HG02870 (cell line): ENCODE data around the gene SLIT1.

Experiments used
- ATAC-seq: cut with Tn5 transposase; IDR thresholded peaks from one replicate; pipeline ENCODE4 v1.9.1; 2021; ENCODE audit warnings: mild to moderate bottlenecking, moderate library complexity; ENCODE audit not compliant: unreplicated experiment

Gene SLIT1

DNA sequence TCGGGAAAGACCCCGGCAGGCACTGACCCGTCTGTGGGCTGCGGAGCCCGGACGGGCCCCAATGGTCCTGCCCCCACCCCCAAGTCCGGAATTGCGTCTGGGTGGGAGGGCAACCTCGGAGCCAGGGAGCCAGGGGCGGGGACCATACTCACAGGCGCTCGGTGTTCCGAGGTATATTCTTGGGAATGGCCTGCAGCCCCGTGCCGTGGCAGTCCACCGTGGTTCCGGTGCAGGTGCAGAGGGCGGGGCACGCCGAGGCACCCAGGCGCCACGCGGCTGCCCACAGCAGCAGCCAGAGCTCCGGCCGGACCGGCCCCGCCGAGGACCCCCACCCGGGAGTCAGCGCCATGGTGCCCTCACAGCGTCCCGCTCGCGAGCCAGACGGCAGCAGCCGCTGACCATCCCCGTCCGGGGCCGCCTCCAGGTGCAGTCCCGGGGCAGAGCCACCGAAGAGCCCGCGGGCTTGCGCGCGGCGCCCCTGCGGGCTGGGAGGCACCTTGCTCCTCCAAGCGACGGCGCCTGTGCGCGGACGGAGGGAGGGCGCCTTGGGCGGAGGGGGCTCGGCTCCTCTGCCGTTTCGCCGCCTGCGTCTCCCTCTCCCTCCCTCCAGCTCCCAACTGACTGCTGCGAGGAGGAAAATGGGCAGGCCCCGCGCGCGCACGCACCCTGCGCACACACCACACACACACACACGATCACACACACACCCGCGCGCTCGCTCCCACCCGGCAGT lies at the start of gene SLIT1:
Gene SLIT1 (minus strand): TSS at position 634 of the 733 bp plus-strand sequence. CDS start 285 bp downstream, at position 349.
- no peak for ATAC-seq

DNA sequence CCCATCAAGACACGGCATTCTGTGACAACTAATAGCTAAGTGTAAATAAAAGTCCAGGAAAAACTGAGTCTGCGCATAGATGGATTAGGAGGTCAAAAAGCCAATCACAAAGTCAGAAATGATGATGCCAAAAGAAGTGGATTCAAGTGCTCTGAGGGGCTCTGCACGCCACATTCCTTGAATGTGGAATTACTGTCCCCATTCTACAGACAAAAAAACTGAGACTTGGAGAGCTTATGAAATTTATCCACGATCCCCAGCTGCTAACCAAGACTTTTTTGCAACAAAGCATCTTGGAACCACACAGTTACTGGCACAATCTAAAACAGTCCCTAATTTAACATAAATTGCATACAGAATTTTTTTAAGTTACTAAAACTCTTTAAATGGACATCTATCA lies 49.6 kb upstream of the SLIT1 start:
- ATAC-seq = no peak

DNA sequence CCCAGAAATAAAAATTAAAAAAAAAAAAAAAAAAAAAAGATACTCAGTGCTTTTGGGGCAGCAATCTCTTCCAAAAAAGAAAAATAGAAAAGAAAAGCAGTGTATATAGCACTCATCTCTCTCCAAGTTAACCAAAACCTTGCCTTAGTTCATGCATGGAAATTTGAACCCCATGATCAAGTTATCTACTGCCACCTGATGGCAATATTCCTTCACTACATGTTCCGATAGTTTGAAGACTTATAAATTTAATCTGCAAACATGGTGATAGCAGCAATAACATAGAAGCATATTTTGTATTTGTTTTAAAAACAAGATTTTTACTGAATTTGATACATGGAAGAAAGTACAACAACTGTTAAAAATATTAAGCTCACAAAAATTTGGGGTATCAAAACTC lies 48.6 kb upstream of the SLIT1 start:
- no peak for ATAC-seq

DNA sequence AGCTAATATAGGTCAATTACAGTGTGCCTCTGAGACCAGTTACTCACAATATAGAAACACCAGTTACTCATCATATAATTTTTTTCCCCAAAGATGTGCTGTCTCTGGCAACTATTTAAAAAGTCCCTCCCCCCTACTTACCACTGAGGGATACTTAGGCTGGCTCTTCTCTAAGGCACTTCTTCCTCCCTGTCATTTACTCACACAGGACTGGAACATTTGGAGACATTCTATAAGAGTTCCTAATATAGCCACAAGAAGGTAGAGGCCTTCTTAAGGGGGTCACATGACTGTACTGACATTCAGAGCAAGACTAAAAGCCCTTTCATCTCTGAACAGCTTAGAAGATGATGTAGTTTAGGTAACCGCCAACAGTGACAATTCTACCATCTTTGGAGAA lies 44.4 kb upstream of the SLIT1 start:
- no peak for ATAC-seq

DNA sequence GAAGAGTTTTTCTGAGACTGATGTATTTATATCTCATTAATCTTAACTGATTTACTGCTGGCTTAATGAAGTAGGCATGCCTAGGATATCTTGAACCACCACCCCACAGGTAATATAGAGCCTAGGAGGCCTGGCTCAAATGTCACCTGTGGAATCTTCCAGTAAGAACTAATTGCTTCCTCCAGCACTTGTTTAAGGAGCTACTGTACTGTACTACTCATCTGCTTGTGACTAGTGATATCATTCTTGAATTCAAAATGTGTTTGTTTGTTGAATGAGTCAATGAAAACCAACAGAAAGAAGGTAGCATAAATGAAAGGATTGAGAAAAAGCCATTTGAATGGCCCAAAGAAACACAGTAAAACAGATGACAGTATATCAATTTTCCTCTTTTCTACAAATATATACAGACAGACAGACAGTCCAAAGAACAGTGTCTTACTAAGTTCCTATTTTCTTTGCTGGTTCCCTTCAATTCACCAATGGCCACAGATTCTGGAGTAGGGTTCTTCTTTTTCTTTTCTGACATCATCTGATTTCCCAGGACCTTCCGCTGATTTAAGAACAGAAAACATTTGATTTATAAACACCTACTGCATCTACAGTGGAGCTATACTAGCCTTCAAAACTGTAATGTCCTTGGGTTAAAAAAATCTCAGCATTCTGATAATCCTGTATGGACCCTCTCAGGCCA lies 43.7 kb upstream of the SLIT1 start:
- no peak for ATAC-seq

DNA sequence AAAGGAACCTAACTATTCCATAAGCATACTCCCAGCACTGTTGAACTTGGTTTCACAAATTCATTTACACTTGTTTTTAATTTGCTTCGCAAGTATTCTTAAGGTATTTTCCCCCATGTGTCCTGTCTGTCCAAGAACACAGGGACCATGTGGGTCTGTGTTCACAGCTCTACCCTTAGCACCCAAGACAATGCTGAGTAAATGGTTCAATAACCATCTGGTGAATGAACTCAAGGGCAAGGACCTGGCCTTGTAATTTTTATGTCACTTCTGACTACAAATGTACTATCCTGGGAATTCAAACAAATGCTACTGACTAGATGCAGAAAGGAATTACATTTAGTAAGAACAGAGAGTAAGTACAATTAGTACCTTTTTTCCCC lies 43.0 kb upstream of the SLIT1 start:
- ATAC-seq = no peak

DNA sequence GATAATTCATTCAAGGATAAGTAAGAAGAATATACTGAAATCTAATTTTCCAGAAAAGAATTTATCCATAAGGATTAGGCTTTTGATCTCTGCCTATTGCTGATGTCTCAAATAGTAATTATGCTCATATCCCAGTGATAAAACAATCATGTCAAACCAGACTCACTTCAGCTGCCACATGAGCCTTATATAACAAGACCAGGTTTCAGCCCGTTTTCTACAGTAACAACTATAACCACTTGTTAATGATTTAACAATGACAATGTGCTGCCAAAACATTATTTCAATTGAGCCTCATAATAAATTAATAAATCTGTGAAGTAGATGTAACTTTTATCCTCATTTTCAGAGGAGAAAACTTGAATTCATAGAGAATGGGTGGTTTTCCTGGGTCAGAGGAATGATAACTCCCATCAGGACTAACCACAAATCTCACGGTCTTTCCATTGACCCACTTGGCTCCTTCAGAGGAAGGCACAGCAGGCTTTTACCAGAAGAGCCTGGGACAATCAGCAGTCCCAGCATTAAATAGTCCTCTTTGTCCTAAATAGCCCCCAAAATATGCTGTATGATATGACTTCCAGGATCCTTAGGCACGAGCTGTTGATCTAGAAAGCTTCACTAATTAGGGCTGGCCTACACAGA lies 42.5 kb upstream of the SLIT1 start:
- ATAC-seq = no peak

DNA sequence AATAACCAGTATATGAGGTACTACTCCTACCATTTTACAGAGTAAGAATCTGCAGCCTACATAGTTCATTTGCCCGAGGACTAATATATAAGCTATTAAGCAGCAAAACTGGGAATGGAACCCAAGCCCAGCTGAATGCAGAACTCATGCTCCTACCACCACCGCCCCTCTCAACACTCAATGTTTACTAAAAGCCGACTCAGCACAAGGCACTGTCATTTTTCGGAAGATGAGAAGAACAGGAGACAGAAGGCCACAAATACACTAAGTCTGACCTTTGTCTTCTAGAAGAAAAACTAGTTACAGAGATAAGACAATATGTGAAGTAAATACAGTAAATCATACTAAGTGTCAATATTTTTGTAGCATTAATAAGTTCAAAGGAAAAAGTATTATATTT lies 40.6 kb upstream of the SLIT1 start:
- no peak for ATAC-seq

DNA sequence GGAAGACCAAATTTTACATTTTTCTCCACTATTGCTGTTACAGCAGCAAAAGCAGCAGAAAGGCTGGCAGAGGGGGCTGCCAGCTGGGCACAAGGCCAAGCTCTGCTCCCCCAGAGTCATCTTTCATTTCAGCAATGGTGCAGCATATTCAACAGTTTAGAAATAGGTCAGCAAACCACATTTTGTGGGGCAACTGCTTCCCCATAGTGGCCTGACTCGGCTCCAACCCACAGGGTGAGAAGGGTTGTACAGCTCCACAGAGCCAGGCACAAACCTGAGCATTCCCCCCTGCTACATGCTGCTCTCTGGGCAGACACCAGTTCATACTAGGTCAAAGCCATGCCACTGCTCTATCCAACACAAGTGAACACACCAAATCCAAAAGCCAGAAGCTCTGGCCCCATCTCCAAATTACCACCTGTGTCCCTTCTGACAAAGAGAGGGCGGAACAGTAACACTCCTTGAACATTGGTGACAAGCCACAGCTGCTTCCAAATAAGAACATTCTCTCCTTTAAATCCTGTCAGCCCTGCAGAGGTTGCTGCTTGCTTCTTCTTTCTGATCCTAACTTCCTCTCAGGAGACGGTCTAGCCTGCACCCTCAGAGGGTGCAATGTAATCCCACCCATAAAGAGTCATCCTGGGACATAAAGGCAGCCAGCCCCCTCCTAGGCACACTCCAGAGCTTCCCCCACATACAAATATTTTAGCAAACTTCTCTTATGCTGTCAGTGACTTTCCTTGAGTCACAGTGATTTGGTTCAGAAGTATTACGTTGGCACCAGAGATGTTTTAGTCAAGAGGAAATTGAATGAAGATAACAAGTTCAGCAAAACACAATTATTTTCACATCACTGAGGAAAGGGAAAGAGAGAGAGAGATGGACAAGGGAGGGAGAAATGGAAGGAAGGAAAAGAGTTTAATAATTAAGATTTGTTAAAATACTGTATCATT lies 39.0 kb upstream of the SLIT1 start:
- no peak for ATAC-seq

DNA sequence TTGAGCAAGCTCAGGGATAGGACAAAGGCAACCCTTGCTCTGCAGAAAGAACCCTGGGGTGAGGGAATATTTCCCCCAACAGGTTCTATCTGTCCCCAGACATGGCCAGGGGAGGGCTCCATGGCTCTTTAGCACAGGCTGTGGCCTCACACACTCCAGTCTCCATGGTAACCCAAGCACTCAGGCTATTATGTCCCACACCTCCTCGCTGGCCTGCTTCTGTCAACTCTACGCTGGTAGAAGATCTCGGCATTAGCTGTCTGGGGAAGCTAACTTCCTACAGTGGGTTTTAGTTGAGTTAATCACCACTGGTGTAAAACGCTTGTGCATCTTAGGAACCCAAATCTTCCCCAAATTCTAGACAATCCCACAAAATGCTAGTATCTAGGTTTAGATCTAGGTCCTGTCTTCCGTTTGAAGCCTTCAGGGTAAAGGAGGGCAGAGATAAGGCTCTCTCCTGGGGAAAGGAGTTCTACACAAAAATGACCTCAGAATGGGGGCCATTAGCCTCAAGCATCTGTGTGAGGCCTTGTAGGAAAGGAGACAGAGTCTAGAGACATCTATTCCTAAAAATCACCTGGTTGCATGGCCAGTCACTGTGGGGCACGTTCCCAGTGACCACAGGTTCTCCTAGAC lies 36.7 kb upstream of the SLIT1 start:
- ATAC-seq = no peak

DNA sequence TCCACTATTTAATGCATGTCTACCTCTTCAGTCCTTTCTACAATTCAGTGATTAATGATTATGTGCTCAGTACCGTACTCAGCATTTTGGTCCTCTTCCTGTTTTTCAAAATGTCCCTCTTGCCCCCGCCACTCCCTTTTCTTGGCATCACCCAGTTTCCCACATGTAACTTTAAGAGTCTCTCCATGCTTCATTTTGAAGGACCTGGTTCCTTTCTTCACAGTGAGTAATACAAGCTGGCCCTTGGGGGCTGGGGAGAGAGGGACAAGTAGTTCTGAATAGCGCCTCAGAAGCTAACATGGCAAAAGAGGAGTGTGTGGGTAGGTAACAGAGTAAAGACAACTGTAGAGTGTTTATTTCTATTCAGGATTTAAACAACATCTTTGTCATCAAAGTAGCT lies 34.6 kb upstream of the SLIT1 start:
- ATAC-seq = no peak

DNA sequence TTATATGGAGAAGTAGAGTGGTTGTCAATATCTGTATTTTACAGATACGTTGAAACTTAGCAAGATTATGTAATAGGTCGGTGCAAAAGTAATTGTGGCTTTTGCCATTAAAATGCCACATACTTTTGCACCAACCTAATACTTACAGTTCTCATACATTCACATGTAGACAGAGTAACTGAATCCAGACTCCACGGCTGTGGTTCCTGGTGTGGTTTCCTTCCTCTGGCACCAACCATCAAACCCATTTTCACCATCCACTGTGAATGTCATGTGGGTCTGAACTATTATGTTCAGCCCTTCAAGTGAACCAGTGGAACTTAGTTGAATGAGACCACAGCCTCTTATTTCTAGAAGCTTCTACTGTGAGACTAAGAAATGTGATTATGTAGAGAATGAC lies 31.5 kb upstream of the SLIT1 start:
- ATAC-seq = no peak

DNA sequence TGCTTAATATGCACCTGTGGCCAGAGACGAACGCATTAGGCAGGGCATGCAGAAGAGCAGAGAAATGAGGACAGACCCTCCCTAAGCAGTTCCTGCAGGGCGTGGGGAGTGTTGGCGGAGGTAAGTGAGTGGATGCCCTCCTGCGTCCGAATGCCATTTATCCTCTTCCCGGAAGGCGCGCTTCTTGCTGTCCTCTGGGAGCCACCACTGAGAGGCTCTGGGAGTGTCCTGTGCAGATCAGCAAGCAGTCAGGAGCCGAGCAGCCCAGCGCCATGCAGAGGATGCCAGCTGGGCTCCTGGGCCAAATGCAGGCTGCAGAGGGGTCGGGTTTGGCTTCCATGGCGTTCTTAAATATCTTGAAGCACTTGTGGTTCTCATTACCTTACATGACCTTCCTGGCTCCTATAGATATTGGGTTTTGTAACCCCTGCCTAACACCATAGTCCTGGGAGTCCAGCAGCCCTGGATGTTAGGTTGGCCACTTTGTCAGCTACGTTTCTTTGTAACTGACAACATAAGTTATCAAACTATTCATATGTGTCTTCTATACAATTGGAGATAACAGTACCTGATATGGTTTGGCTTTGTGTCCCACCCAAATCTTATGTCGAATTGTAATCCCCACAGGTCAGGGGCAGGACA lies 30.0 kb upstream of the SLIT1 start:
- ATAC-seq = no peak

DNA sequence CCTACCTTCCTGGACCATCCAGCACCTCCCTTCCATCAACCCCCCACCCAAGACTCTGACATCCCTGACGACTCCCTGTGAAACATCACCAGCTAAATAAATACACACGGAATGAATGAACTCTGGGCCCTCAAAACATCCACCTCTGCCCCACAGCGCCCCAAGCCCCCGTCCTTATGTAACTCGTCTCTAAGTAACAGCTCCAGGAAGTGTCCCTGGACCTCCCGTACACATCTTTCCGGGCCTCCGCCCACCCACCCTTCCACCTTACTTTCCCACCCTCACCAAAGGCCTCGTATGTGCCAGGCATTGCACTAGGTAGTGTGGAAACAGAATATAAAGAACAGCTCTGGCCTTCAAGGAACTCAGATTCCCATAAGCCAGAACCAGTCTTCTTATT lies 27.7 kb upstream of the SLIT1 start:
- no peak for ATAC-seq

DNA sequence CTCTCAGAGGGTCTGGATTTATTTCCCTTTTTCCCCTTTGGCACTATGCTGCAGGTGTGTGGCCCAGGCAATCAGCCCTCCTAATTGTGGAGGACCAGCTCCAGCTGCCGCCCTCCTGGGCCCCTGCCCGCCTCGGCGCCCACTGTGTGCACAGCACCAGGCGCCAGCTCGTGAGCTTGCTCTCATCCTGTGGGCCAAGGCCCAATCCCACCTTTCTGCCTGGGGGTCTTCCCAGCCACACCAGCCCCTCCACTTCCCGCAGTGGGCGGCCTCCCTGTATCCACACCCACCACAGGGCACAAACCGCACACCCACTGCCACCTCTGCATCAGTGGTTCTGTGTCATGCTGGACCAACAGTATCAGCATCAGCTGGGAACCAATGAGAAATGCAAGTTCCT lies 25.5 kb upstream of the SLIT1 start:
- ATAC-seq = no peak

DNA sequence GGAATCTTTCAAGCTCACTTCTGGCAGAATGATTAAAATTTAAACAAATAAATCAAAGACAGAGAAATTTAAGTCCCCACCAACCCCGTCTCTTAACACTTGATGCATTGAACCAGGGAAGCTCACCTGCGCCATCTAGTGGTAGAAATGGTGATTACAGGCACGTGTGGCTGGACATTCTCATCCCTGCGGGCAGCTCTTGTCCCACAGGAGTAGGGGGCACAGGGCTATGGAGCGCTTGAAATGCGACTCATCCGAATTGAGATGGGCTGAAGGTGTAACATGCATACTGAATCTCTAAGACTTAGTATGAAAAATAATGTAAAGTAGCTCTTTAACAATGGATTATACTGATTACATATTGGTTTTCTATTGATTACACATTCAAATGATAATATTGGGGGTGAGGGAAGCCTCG lies 24.8 kb upstream of the SLIT1 start:
- ATAC-seq = no peak

DNA sequence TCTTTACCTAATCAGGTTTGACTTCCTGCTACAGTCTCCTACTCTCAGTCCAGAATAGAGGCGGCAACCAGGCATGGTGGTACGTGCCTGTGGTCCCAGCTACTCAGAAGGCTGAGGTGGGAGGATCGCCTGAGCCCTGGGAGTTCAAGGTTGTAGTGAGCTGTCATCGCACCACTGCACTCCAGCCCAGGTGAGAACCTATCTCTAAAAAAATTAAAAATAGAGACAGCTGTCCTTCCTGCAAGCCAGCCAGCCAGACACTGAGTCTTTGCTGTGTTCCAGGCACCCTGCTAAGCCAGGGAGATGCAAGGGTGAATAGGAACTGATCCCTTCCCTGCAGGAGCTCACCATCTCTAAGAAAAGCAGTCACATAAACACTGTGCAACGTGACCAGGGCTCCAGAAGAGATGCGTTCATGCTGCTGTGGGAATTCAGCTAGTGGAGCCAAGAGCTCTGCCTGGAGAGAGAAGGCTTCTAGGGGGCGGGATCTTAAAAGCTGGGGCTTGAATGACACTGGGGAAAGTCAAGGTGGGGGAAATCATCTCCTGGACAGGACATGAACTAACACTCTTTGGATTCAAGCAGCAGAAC lies 22.1 kb upstream of the SLIT1 start:
- ATAC-seq = no peak

DNA sequence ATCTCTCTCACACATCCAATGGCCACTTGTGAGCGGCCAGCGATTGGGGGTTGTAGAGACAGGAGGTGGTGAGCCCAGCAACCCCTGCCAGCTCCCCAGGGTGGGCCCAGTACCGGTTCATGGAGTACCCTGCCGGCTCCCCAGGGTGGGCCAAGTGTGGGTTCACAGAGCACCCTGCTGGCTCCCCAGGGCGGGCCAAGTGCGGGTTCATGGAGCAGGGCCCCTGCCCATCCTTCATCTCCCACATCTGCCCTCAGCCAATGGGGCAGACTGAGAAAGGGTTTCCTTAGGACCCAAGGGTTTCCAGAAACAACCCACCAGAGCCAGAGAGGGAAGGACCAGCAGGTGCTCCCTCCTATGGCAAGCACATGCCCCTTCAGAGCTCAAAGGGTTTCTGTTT lies 21.4 kb upstream of the SLIT1 start:
- ATAC-seq = no peak

DNA sequence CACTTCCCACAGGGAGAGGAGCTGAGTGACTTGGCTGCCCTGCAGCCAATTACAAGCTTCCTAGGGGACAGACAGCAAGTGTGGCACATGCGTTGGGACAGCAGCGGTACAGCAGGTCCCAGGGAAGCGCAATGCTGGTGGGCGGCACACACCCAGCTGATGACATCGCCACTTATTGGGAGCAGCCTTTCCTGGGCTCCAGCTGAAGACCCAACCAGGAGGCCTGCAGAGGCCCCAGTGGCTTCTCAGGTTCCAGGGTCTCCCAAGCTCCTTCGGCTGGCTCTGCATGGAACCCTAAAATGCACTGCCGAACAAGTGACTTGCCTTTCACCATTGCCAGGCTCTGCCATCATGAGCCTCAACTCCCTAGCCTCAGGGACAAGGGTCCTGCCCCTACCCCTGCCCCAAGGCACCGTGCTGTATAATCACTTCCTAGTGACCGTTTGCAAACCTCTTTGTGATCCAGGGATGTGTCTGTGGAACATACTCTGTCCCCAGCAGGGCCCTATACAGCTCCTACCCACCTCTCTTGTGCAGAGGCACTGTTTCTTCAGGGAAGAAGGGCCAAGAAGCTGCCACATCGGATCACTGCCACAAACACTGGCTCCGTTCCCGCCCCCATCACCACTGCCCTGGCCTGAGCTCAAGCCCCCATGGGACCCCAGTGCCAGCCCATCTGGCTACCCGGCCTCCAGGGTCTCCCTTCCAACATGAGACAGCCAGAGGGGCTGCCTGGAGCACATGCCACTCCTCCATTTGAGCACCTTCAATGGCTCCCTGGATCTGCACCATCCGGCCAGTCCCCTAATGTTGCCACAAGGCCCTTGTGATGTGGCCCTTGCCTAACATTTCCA lies 19.3 kb upstream of the SLIT1 start:
- no peak for ATAC-seq
